ENCODE measurements around the gene TMX2.
"Not testable (repeated sequence)": the region's sequence is repeated elsewhere in the genome, so short reads cannot be mapped to it uniquely, and the experiment has no call there.

The TMX2 gene

GRCh38 chr11:57698843-57699365 is 13.5 kb upstream of the TMX2 start:
- TF ChIP-seq CTCF (IDR thresholded peaks at IDR 0.05; ENCODE audit: low read depth, low read length, missing control alignments): no peak

GRCh38 chr11:57699813-57700212 is 12.6 kb upstream of the TMX2 start:
- TF ChIP-seq CTCF (IDR thresholded peaks at IDR 0.05; ENCODE audit: low read depth, low read length, missing control alignments): no peak
- DNase-seq: no peak
- peaks cover 81% of the 10 kb centered on the region for H3K36me3 ChIP-seq (replicated peaks)
- no peak overlapping the region for H3K4me3 ChIP-seq (ENCODE audit: low read depth, low read length)
- in situ Hi-C loops (cut with HindIII; ENCODE audit: low pct_ligation_motif_present, low sequenced_read_pairs): no loop called here
- H3K27ac ChIP-seq: no peak overlapping the region
- H3K27me3 ChIP-seq (replicated peaks): no peaks in the 10 kb centered on the region

More at GRCh38 chr11:57698843-57699365, 13.5 kb upstream of the TMX2 start:
- H3K36me3 ChIP-seq (replicated peaks): peaks cover 83% of the 10 kb centered on the region
- H3K27me3 ChIP-seq (replicated peaks): no peaks in the 10 kb centered on the region
- in situ Hi-C loops (cut with HindIII; ENCODE audit: low pct_ligation_motif_present, low sequenced_read_pairs): no loop called here
- no peak overlapping the region for H3K27ac ChIP-seq
- no peak overlapping the region for H3K4me3 ChIP-seq (ENCODE audit: low read depth, low read length)
- DNase-seq: no peak

DNA sequence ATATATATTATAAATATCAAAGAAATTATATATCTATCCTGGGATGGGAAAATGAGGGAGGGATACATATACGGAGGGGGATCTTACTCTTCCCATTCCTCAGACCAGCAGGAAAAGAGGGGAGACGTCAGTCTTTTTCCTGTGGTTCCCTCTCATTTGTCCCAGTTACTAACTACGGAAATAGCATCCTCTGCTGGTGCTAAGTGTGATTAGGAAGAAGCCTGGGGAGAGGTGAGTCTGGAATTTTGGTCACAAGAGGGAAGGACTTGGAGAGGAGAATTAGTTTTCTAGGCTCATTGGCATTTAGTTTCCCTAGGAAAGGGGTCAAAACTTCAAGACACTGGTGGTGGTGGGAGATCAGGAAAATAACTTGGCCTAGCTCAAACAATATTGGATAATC is 12.0 kb upstream of the TMX2 start:
- no peak for DNase-seq
- peak; percentile 5 for TF ChIP-seq CTCF (IDR thresholded peaks at IDR 0.05; ENCODE audit: low read depth, low read length, missing control alignments)
- H3K27ac ChIP-seq: no peak overlapping the region
- in situ Hi-C loops (cut with HindIII; ENCODE audit: low pct_ligation_motif_present, low sequenced_read_pairs): no loop called here
- no peaks in the 10 kb centered on the region for H3K27me3 ChIP-seq (replicated peaks)
- peaks cover 80% of the 10 kb centered on the region for H3K36me3 ChIP-seq (replicated peaks)
- H3K4me3 ChIP-seq (ENCODE audit: low read depth, low read length): no peak overlapping the region

GRCh38 chr11:57703341-57703740 is 9.1 kb upstream of the TMX2 start:
- Histone ChIP-seq H3K27ac (no peak overlapping the region), H3K36me3 (replicated peaks) (peaks cover 60% of the 10 kb centered on the region), H3K4me3 (ENCODE audit: low read depth, low read length) (no peak overlapping the region), H3K27me3 (replicated peaks) (no peaks in the 10 kb centered on the region)
- no peak for TF ChIP-seq CTCF (IDR thresholded peaks at IDR 0.05; ENCODE audit: low read depth, low read length, missing control alignments)
- in situ Hi-C loops (cut with HindIII; ENCODE audit: low pct_ligation_motif_present, low sequenced_read_pairs): no loop called here
- no peak for DNase-seq

DNA sequence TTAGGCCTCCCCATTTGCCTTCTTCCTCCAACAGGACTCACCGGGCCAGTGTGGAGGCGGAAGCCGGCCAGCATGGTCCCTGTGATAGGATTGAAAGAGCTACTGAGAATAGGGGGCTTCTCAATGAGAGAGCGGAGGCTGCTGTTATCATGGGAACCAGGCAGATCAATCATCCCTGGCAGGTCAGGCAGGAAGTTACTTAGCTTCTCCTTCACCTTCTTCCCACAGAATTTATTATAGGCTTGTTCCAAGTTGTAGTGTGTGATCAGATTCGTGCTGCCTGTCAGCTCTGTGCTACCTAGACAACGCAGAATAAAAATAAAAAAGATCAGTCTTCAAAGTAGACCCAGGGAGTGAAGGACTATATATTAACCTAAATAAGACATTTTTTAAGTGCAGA is 7.5 kb upstream of the TMX2 start:
- Histone ChIP-seq H3K4me3 (ENCODE audit: low read depth, low read length) (no peak overlapping the region), H3K36me3 (replicated peaks) (peaks cover 44% of the 10 kb centered on the region), H3K27ac (no peak overlapping the region), H3K27me3 (replicated peaks) (no peaks in the 10 kb centered on the region)
- in situ Hi-C loops (cut with HindIII; ENCODE audit: low pct_ligation_motif_present, low sequenced_read_pairs): no loop called here
- no peak for DNase-seq
- no peak for TF ChIP-seq CTCF (IDR thresholded peaks at IDR 0.05; ENCODE audit: low read depth, low read length, missing control alignments)

GRCh38 chr11:57705432-57705831 is 7.0 kb upstream of the TMX2 start:
- H3K4me3 ChIP-seq (ENCODE audit: low read depth, low read length); H3K27me3 ChIP-seq (replicated peaks); H3K27ac ChIP-seq; DNase-seq; in situ Hi-C loops (cut with HindIII; ENCODE audit: low pct_ligation_motif_present, low sequenced_read_pairs): not testable (repeated sequence)
- H3K36me3 ChIP-seq (replicated peaks): peaks cover 41% of the 10 kb centered on the region
